Adrenal gland (tissue), 12 donors: Measurements from ENCODE around the gene TBC1D16. TPM values are rescaled to one million over a fixed set of nuclear protein-coding genes. Genes with fewer than 3 reads are reported as not detected.
A peak's percentile ranks its signal among the peaks of the same experiment; 100 is the strongest.

Experiments
- DNase-seq, 7 donors: peaks; one replicate each; pipeline ENCODE4 v3.0.0-alpha.2; 2019 to 2020
- H3K27ac ChIP-seq, 5 donors: fragments of 200-600 bp; sonication (generic) in 4 of 5; 1 replicate in 3 of 5; 2 replicates in 2 of 5; pipeline versions ENCODE4 v1.5.1 to v1.8.0; 2016 to 2020; ENCODE audit warnings: mild to moderate bottlenecking in 1 of 5
- H3K27me3 ChIP-seq: fragments of 200-600 bp; 2 replicates; pipeline ENCODE4 v1.8.0; 2021
- H3K36me3 ChIP-seq, 2 donors: fragments of 200-600 bp; replicated peaks in 1 of 2; 1 replicate in 1 of 2; 2 replicates in 1 of 2; pipeline versions ENCODE4 v1.5.1 to v1.8.0; 2018 to 2022
- H3K4me1 ChIP-seq, 2 donors: fragments of 200-600 bp; replicated peaks in 1 of 2; 1 replicate in 1 of 2; 2 replicates in 1 of 2; pipeline versions ENCODE4 v1.5.1 to v1.8.0; 2018 to 2021
- H3K4me3 ChIP-seq, 4 donors: fragments of 200-600 bp; sonication (generic) in 3 of 4; one replicate each; pipeline ENCODE4 v1.5.1; 2016 to 2018
- H3K9me3 ChIP-seq, 3 donors: fragments of 200-600 bp; sonication (generic) in 1 of 3; replicated peaks in 1 of 3; 1 replicate in 2 of 3; 2 replicates in 1 of 3; pipeline versions ENCODE4 v1.5.1 to v1.8.0; 2016 to 2021
- POLR2A ChIP-seq, 2 donors: fragments of 450-650 bp; IDR thresholded peaks; one replicate each; pipeline ENCODE4 v1.6.1; 2017; ENCODE audit warnings: antibody characterized with exemption in 2 of 2, mild to moderate bottlenecking in 2 of 2, moderate library complexity in 1 of 2
- WGBS, 4 donors: extraction: QIAGEN DNeasy Blood & Tissue Kit in 2 of 4; methylation state at CpG; one replicate each; pipeline versions ENCODE4 v1.1.5 to v1.1.7; 2013 to 2017; 5-methylcytosine and 5-hydroxymethylcytosine counted together
- intact Hi-C, 2 donors: fragments of 100-400 bp; cut with DNase I; formaldehyde crosslinking; loops; one replicate each; pipeline versions ENCODE4 v1.14.1 to v1.15.0; 2022 to 2023
- polyA plus RNA-seq, 3 donors: library from polyadenylated mRNA; stranded (reverse); fragments of 200-250 nt in 2 of 3; fragments of 350-450 nt in 1 of 3; fragmentation: Illumina TruSeq in 1 of 3; extraction: RNeasy Lipid Tissue Mini Kit (QIAGEN cat#74804) in 1 of 3; gene quantifications; one replicate each; pipeline ENCODE4 v1.2.3, GENCODE V29; 2013 to 2014
- total RNA-seq, 9 donors: library from RNA; depleted of rRNA in 4 of 9; stranded (reverse); fragments of >200 nt in 4 of 9; fragments of 120-200 nt in 1 of 9; fragmentation: NEBNext Ultra II Directional in 1 of 9; extraction: Animal tissue kit (Norgen Biotek cat#: 25700) in 1 of 9; gene quantifications; one replicate each; pipeline versions ENCODE4 v1.1.0 to v1.2.4, GENCODE V29; 2013 to 2023
- TF ChIP-seq, protein P1 (sequence below), 6 experiments: fragments of 450-650 bp in 4 of 6; fragments of 200-600 bp in 2 of 6; sonication (generic) in 1 of 6; IDR thresholded peaks; 1 replicate in 5 of 6; 2 replicates in 1 of 6; pipeline versions ENCODE4 v1.5.1 to v1.8.0; 2016 to 2021; ENCODE audit warnings: antibody characterized with exemption in 6 of 6, mild to moderate bottlenecking in 2 of 6, moderate library complexity in 1 of 6
- donor health status: healthy with polysubstance abuse.
- donor health status: Bipolar disorder and iron deficiency.
- donor health status: DM: yes; HTN: yes; CAD: no.
- donor health status: DM: no; HTN: no; CAD: no.
- donor health status: DM: no; HTN: no; CAD: no.
- donor health status: DM: yes; HTN: yes; CAD: no.

Gene TBC1D16
- total and polyA plus RNA-seq, 12 donors: 4.2 to 62.5 (median 29.5) TPM

- TF ChIP-seq, protein P1, sequence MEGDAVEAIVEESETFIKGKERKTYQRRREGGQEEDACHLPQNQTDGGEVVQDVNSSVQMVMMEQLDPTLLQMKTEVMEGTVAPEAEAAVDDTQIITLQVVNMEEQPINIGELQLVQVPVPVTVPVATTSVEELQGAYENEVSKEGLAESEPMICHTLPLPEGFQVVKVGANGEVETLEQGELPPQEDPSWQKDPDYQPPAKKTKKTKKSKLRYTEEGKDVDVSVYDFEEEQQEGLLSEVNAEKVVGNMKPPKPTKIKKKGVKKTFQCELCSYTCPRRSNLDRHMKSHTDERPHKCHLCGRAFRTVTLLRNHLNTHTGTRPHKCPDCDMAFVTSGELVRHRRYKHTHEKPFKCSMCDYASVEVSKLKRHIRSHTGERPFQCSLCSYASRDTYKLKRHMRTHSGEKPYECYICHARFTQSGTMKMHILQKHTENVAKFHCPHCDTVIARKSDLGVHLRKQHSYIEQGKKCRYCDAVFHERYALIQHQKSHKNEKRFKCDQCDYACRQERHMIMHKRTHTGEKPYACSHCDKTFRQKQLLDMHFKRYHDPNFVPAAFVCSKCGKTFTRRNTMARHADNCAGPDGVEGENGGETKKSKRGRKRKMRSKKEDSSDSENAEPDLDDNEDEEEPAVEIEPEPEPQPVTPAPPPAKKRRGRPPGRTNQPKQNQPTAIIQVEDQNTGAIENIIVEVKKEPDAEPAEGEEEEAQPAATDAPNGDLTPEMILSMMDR (IDR thresholded peaks at IDR 0.05): no peak
- no peak for TF ChIP-seq POLR2A (IDR thresholded peaks at IDR 0.05)
- Histone ChIP-seq H3K9me3 (no peaks in the 10 kb centered on the region), H3K4me3 (no peak overlapping the region), H3K36me3 (no peaks in the 10 kb centered on the region), H3K27me3 (peaks cover 6% of the 10 kb centered on the region), H3K4me1 (peaks cover 3 to 8% of the 10 kb centered on the region in 2 donors), H3K27ac (no peak overlapping the region)
- intact Hi-C loops: loop anchor here (5.0 kb wide), 2 partner anchors 125 to 135 kb away; no protein-coding TSS in a partner anchor
- 76 to 89% (median 85%) methylated on average over 13 to 18 of the region's 18 CpGs for WGBS, 4 donors
- no peak for DNase-seq
Measured at GRCh38 chr17:79916991-79917901, 118.4 kb downstream of the TBC1D16 start.

- Histone ChIP-seq H3K27me3 (peaks cover 6% of the 10 kb centered on the region), H3K27ac (no peak overlapping the region), H3K9me3 (no peaks in the 10 kb centered on the region), H3K4me3 (no peak overlapping the region), H3K4me1 (peaks cover 3 to 8% of the 10 kb centered on the region in 2 donors), H3K36me3 (no peaks in the 10 kb centered on the region)
- no peak for TF ChIP-seq POLR2A (IDR thresholded peaks at IDR 0.05)
- TF ChIP-seq, protein P1 (IDR thresholded peaks at IDR 0.05): no peak
- intact Hi-C loops: loop anchor here (5.0 kb wide), 2 partner anchors 124 to 134 kb away; no protein-coding TSS in a partner anchor
- DNase-seq: no peak
- 87 to 94% (median 90%) methylated on average over 6 of the region's 6 CpGs for WGBS, 4 donors
Measured at GRCh38 chr17:79916506-79916905, 119.2 kb downstream of the TBC1D16 start.

GRCh38 chr17:79915850-79916430 lies 119.7 kb downstream of the TBC1D16 start:
- Histone ChIP-seq H3K9me3 (no peaks in the 10 kb centered on the region), H3K4me1 (peaks cover 3 to 8% of the 10 kb centered on the region in 2 donors), H3K4me3 (no peak overlapping the region), H3K27me3 (peaks cover 5% of the 10 kb centered on the region), H3K36me3 (no peaks in the 10 kb centered on the region), H3K27ac (no peak overlapping the region)
- DNase-seq: no peak
- 38 to 56% (median 51%) methylated on average over 7 to 23 of the region's 23 CpGs for WGBS, 4 donors
- intact Hi-C loops: loop anchor here (5.0 kb wide), 2 partner anchors 124 to 134 kb away; no protein-coding TSS in a partner anchor
- TF ChIP-seq, protein P1 (IDR thresholded peaks at IDR 0.05): peak in 5 of 6 experiments; percentile 24 to 44 (median 39)
- TF ChIP-seq POLR2A (IDR thresholded peaks at IDR 0.05): no peak
